ENCODE results near the gene RFPL2. TPM values are rescaled to one million over a fixed set of nuclear protein-coding genes. Genes with fewer than 3 reads are reported as not detected.
A peak's percentile ranks its signal among the peaks of the same experiment; 100 is the strongest.
"Not testable (repeated sequence)": the region's sequence is repeated elsewhere in the genome, so short reads cannot be mapped to it uniquely, and the experiment has no call there.

Gene RFPL2
- total RNA-seq, 1 experiment from 2014 or later: not detected

GRCh38 chr22:32144496-32145274 lies 60.2 kb downstream of the RFPL2 start:
- no peak for DNase-seq (ENCODE audit: low spot score)
- Histone ChIP-seq H3K27ac (ENCODE audit: low read depth, low read length, poor library complexity, severe bottlenecking) (no peak overlapping the region), H3K36me3 (ENCODE audit: insufficient read depth, low read length, poor library complexity, severe bottlenecking) (no peaks in the 10 kb centered on the region), H3K27me3 (replicated peaks; ENCODE audit: insufficient read depth, low read depth, low read length, poor library complexity) (peaks cover 4% of the 10 kb centered on the region), H3K4me1 (ENCODE audit: insufficient read depth, low read length, poor library complexity, severe bottlenecking) (no peaks in the 10 kb centered on the region), H3K9me3 (ENCODE audit: low read depth, low read length, poor library complexity, severe bottlenecking) (no peaks in the 10 kb centered on the region), H3K4me3 (ENCODE audit: low read depth, low read length, poor library complexity, severe bottlenecking) (no peak overlapping the region)
- BruUV-seq (replicated peaks): no TSS peak
- ChIA-PET CTCF (no interaction called here), POLR2A (ENCODE audit: low non-redundant PET) (interaction anchor here (0.7 kb wide), 2 partner anchors 12 to 245 kb away, joined by 3 read pairs; no protein-coding TSS in a partner anchor)
- intact Hi-C loops (cut with micrococcal nuclease; ENCODE audit: unreplicated experiment): loop anchor here (5.0 kb wide), 1 partner anchor 328 kb away; the partner anchor contains the start of gene FBXO7
- TF ChIP-seq EZH2 (IDR thresholded peaks at IDR 0.05; ENCODE audit: borderline replicate concordance, low read depth, low read length, poor library complexity, severe bottlenecking) (no peak), CTCF (conservative IDR thresholded peaks at IDR 0.05; ENCODE audit: low read depth, low read length) (no peak)

- H3K27me3 ChIP-seq (replicated peaks; ENCODE audit: insufficient read depth, low read depth, low read length, poor library complexity): peaks cover 16% of the 10 kb centered on the region
- DNase-seq (ENCODE audit: low spot score): no peak
- H3K9me3 ChIP-seq (ENCODE audit: low read depth, low read length, poor library complexity, severe bottlenecking): no peaks in the 10 kb centered on the region
- no peak for TF ChIP-seq EZH2 (IDR thresholded peaks at IDR 0.05; ENCODE audit: borderline replicate concordance, low read depth, low read length, poor library complexity, severe bottlenecking)
- no peak for TF ChIP-seq CTCF (conservative IDR thresholded peaks at IDR 0.05; ENCODE audit: low read depth, low read length)
- intact Hi-C loops (cut with micrococcal nuclease; ENCODE audit: unreplicated experiment): loop anchor here (5.0 kb wide), 1 partner anchor 330 kb away; the partner anchor contains the start of gene FBXO7
- ChIA-PET POLR2A (ENCODE audit: low non-redundant PET) (no interaction called here), CTCF (no interaction called here)
- H3K4me3 ChIP-seq (ENCODE audit: low read depth, low read length, poor library complexity, severe bottlenecking): no peak overlapping the region
- no peaks in the 10 kb centered on the region for H3K4me1 ChIP-seq (ENCODE audit: insufficient read depth, low read length, poor library complexity, severe bottlenecking)
- BruUV-seq (replicated peaks): no TSS peak
- H3K27ac ChIP-seq (ENCODE audit: low read depth, low read length, poor library complexity, severe bottlenecking): no peak overlapping the region
- no peaks in the 10 kb centered on the region for H3K36me3 ChIP-seq (ENCODE audit: insufficient read depth, low read length, poor library complexity, severe bottlenecking)
Observed at GRCh38 chr22:32142600-32142999, 62.3 kb downstream of the RFPL2 start.

- POLR2A ChIA-PET (ENCODE audit: low non-redundant PET); H3K4me1 ChIP-seq (ENCODE audit: insufficient read depth, low read length, poor library complexity, severe bottlenecking); H3K27ac ChIP-seq (ENCODE audit: low read depth, low read length, poor library complexity, severe bottlenecking); H3K36me3 ChIP-seq (ENCODE audit: insufficient read depth, low read length, poor library complexity, severe bottlenecking); CTCF ChIA-PET; BruUV-seq (replicated peaks); DNase-seq (ENCODE audit: low spot score); H3K4me3 ChIP-seq (ENCODE audit: low read depth, low read length, poor library complexity, severe bottlenecking); H3K9me3 ChIP-seq (ENCODE audit: low read depth, low read length, poor library complexity, severe bottlenecking): not testable (repeated sequence)
- TF ChIP-seq CTCF (conservative IDR thresholded peaks at IDR 0.05; ENCODE audit: low read depth, low read length): peak; percentile 61
- intact Hi-C loops (cut with micrococcal nuclease; ENCODE audit: unreplicated experiment): loop anchor here (5.0 kb wide), 1 partner anchor 332 kb away; the partner anchor contains the start of gene FBXO7
- peaks cover 16% of the 10 kb centered on the region for H3K27me3 ChIP-seq (replicated peaks; ENCODE audit: insufficient read depth, low read depth, low read length, poor library complexity)
Observed at GRCh38 chr22:32140688-32141087, 64.2 kb downstream of the RFPL2 start.

Other genes with a start within 250 kb of the RFPL2 start
- not detected in 2 replicates for gene SLC5A1, start 161.8 kb downstream of the RFPL2 start, total RNA-seq (2021)
- not detected in 2 replicates for gene C22orf42, start 45.8 kb downstream of the RFPL2 start, total RNA-seq (2021)
- 0.15 and 0.19 TPM in 2 replicates for gene SLC5A4, start 50.3 kb upstream of the RFPL2 start, total RNA-seq (2021)
- gene RFPL3, start 152.8 kb upstream of the RFPL2 start, total RNA-seq (2021): not detected in 2 replicates
- gene RTCB, start 207.2 kb upstream of the RFPL2 start, total RNA-seq (2021): 122 and 123 TPM in 2 replicates